Activated T-helper 9 cell treated with anti-CD3 and anti-CD28 coated beads, Interleukin-2, amount 50 U/mL, for 16 hours (primary cell): ENCODE measurements around the gene CCDC182.

Experiments
- DNase-seq: peaks from one replicate; pipeline ENCODE4 v3.0.0-alpha.2; 2020; ENCODE audit warnings: low read depth

The CCDC182 gene

GRCh38 chr17:57745242-57745641 lies at the start of gene CCDC182:
CCDC182 (minus strand) TSS chr17:57745299; CDS start chr17:57745272, 27 bp downstream.
- no peak for DNase-seq

GRCh38 chr17:57794841-57795240 lies 49.7 kb upstream of the CCDC182 start:
- no peak for DNase-seq

- DNase-seq, result no peak
These were observed 43.6 kb upstream of the CCDC182 start for GRCh38 chr17:57788725-57789124.

- DNase-seq, result no peak
These were observed 39.9 kb upstream of the CCDC182 start for GRCh38 chr17:57785022-57785421.

GRCh38 chr17:57784226-57784895 lies 39.3 kb upstream of the CCDC182 start:
- DNase-seq, result no peak

GRCh38 chr17:57783338-57783742 lies 38.2 kb upstream of the CCDC182 start:
- peak; percentile 57 for DNase-seq

- DNase-seq, result no peak
These were observed 37.7 kb upstream of the CCDC182 start for GRCh38 chr17:57782647-57783337.

- DNase-seq, result no peak
These were observed 37.0 kb upstream of the CCDC182 start for GRCh38 chr17:57782062-57782490.

GRCh38 chr17:57781386-57782061 lies 36.4 kb upstream of the CCDC182 start:
- DNase-seq, result no peak

- DNase-seq, result no peak
These were observed 34.6 kb upstream of the CCDC182 start for GRCh38 chr17:57779706-57780105.

- no peak for DNase-seq
These were observed 33.2 kb upstream of the CCDC182 start for GRCh38 chr17:57778306-57778705.

GRCh38 chr17:57776366-57776765 lies 31.3 kb upstream of the CCDC182 start:
- DNase-seq, result no peak

GRCh38 chr17:57774872-57775271 lies 29.8 kb upstream of the CCDC182 start:
- DNase-seq, result no peak

GRCh38 chr17:57773557-57773956 lies 28.5 kb upstream of the CCDC182 start:
- DNase-seq, result no peak

- DNase-seq, result no peak
These were observed 27.7 kb upstream of the CCDC182 start for GRCh38 chr17:57772774-57773173.

- no peak for DNase-seq
These were observed 22.5 kb upstream of the CCDC182 start for GRCh38 chr17:57767561-57767960.

- no peak for DNase-seq
These were observed 21.3 kb upstream of the CCDC182 start for GRCh38 chr17:57766318-57766943.

- no peak for DNase-seq
These were observed 17.6 kb upstream of the CCDC182 start for GRCh38 chr17:57762452-57763395.

GRCh38 chr17:57761887-57762286 lies 16.8 kb upstream of the CCDC182 start:
- no peak for DNase-seq

- DNase-seq, result no peak
These were observed 14.9 kb upstream of the CCDC182 start for GRCh38 chr17:57760046-57760445.

GRCh38 chr17:57758654-57759053 lies 13.6 kb upstream of the CCDC182 start:
- DNase-seq, result no peak
